IPS DF 4.7 (cell line): ENCODE results near the gene SND1.
"Not testable (repeated sequence)": the region's sequence is repeated elsewhere in the genome, so short reads cannot be mapped to it uniquely, and the experiment has no call there.

ENCODE experiments used
- DNase-seq: peaks from one replicate; pipeline ENCODE4 v3.0.0-alpha.2; 2013; ENCODE audit warnings: low spot score; ENCODE audit errors: extremely low read depth

Gene SND1

DNA sequence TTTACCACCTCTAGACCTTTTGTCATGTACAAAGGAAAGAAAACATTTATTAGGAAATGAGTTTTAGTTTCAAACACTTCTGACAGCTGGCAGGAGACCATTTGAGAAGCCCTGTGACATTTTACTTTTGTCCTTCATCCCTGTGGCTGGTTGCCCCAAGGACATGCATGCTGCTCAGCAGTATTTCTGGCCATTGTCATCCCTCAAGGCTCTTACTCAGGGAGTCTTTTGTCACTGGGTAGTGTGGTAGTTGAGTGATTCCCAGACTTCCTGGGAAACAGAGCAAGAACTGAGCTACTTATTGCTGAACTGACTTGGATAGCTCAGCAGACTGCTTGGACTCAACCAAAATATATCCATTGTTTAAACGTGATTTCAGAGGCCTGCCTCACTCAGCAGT, 236.4 kb downstream of the SND1 start:
- no peak for DNase-seq

- DNase-seq = no peak
Measured at GRCh38 chr7:127888825-127889224, 236.8 kb downstream of the SND1 start.

- no peak for DNase-seq
Measured at GRCh38 chr7:127889677-127890076, 237.7 kb downstream of the SND1 start.

GRCh38 chr7:127890726-127891125, 238.7 kb downstream of the SND1 start:
- DNase-seq = no peak

DNA sequence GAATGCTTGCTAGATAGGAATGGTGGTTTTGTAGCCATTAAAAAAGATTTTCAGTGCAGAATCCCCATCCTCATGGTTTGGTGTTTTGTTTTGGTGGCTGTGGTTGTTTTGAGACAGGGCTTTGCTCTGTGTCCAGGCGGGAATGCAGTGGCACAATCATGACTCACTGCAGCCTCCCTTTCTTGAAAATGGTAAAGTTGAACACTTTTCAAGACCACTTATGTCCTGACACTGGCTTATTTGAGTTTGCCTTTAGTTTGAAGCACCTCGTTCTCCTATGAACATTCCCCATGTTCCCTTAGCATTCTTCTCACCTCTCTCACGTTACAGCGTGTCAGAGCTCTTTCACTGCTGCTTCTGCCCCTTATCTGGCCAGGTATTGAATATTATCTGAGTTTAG, 239.2 kb downstream of the SND1 start:
- no peak for DNase-seq

GRCh38 chr7:127891854-127892438, 240.0 kb downstream of the SND1 start:
- no peak for DNase-seq

GRCh38 chr7:127892488-127893314, 240.7 kb downstream of the SND1 start:
- no peak for DNase-seq

DNA sequence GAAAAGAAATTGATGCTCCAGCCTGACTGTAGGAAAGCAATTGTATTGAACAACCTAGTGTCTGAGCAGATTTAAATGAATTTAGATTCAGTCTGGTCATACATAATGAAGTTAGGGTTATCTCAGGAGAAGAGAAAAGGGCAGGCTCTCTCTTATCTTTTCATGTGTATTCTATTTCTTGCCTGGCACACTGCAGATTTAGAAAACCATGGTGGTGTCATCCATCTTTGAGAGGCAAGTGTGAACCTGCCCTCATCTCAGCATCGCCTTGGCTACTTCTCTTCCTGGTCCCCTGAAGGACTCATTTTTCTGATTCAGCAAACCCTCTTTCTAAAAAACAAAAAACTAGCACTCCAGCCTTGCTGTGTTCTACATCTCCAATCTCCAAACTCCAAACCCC, 241.6 kb downstream of the SND1 start:
- DNase-seq = no peak

DNA sequence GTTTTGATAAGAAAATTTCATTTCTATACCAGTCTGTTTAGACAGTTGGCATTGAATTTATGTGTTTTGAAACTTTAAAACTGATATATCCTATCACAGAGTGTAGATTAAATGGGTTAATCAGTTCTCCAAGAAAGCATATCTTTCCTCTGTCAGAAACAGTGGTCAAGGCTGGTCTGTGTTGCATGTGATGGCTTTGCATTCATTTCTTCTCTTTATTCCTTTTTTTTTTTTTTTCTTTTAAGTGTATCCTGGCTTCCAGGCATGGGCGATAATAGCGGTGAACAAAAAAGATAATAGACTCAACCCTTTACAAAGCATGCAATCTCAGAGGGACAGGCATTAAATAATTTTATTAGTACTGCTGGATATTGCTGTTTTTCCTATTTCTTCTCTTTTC, 242.6 kb downstream of the SND1 start:
- DNase-seq = no peak

DNA sequence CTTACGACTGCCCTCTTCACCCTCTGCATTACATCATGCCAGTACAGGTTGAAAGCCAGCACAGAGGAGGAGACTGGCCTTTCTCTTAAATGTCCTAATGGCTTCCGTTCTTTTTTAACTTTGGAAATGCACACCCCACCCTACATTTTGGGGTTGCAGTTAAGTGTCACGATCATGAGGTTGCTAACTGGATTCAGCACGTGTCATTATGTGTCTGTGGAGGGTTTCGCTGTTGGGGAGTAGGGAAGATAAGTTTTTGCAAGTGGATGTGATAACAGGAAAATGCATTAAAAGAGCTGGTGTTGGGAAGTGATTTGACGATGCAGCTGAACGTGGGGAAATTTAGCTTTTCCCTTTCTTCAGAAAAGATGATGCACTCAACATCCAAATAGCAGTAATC, 243.4 kb downstream of the SND1 start:
- DNase-seq = no peak

- no peak for DNase-seq
Measured at GRCh38 chr7:127895814-127896280, 243.9 kb downstream of the SND1 start.

DNA sequence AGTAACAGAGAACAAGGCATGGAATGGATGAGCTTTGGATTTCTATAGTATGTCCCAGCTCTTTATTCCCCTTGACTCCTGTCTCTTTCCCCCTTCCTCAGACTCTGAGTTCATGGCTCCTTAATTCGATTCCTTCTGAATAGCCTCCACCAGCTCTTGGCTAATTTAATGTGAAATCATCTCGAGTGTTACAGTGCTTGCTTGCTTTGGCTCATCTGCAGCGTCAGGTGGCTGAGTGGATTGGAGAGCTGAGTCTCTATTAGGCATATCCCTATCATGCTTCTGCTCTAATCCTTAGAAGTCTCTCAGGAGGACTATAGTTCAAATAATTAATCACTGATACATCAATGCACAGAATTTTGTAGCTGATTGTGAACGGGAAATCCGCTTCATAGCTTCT, 244.7 kb downstream of the SND1 start:
- DNase-seq = no peak

GRCh38 chr7:127897704-127898454, 245.9 kb downstream of the SND1 start:
- DNase-seq = no peak

DNA sequence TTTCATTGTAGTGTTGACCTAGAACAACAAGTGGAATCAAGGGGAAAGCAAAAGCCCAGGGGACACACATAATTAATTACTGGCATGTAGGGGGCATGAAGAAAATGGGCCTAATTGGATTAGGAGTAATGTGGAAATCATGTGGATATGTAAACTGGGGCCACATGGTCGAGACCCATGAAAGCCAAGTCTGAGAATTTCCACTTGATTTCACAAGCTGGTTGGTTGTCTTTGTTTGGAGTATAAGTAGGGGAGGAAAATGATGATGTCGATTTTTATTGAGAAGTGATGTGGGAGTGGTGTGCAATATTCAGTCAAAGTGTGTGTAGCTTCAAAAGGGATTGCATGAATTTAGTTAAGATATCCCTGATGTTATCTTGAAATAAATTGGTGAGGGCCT, 247.4 kb downstream of the SND1 start:
- DNase-seq = no peak

GRCh38 chr7:127900141-127900540, 248.1 kb downstream of the SND1 start:
- no peak for DNase-seq

DNA sequence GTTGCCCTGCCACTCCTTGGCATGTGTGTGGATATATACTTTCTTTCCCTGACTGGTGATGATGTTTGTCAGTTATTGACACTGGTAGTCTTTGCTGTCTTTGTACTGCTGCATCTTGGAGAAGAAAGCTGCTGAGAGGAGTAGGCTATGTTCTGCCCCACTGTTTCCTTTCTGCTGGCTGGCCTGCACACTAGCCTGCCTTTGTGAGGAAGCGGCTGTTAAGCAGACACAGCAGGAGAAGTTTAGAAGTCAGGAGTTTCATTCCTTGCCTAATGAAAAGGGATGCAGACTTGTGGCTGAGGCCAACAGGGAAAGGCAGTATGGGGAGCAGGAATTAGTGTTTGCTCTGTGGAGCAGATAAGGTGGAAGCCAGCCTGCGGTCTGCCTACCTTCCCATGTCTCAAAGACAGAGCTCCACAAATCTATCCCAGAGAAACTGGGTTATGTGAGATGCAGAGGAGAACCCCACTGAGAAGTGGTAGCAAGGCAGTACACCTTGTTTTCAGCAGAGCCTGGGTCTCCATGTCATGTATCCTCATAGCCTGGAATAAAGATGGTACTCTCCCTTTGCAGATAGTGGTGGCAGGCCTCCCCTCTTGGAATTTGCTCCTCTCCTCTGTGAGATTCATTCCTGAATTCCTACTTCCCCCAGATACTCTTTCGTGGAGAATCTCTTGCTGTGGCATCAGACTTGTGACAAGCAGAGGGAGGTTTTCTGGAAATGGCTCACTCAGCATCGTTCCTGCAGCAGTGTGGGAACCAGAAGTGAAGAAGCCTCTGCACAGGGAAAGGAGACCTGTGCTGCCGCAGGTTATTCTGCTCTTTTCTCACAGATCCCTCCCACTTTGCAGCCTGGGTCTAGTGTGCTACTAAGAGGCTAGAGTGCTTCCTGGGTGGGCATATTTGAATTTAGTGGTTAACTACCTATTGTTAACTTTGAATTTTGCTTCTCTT, 249.0 kb downstream of the SND1 start:
- peak; percentile 41 for DNase-seq

GRCh38 chr7:127901895-127902703, 250.1 kb downstream of the SND1 start:
- DNase-seq = no peak

GRCh38 chr7:127902753-127903152, 250.8 kb downstream of the SND1 start:
- DNase-seq = not testable (repeated sequence)

DNA sequence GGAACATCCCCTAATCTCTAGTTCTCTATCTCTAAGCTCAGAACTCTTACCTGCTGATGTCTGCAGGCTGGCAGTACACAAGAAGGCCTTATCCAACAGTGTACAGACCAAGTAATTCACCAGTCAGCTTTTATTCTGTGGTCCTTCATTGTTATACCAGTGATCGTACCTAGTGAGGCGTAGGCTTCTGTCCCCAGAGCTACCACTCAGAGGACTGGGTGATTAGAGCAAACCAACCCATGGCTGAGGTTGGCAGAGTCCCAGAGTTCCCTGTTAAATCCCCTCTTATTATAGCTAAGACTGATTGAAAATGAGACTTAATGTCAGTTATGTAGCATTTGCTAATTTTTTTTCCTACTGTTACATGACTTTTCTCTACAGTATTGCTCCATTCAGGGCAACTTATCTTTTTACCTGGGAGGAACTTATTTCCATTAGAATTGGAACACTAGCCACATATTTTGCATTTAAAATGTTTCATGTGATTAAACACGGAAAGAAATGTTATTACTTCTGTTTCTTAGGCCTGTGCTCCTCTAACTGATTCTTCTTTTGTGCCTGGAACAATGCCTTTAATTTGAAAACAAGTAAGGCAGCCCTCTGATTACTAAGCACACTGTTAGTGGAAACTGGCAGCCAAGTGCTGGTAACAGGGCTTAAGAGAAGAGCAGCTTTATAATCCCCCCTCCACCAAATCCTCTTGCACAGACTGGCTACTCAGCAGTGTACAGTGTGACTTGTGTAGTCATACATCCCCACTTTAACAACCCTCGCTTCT, 252.1 kb downstream of the SND1 start:
- no peak for DNase-seq

DNA sequence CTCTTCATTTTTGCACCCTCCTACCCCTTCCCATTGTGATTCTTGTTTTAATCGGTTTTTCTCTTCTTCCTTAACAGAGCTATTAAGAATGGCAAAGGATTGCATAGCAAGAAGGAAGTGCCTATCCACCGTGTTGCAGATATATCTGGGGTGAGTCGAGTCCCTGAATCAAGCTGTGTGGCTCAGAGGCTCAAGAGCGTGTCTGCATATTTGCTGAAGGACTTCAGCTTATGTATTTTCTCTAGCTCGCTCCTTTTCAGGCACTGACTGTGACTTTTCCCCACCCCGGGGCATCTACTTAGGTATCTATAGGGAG, 252.6 kb downstream of the SND1 start:
- no peak for DNase-seq
